GM12878 (cell line): ENCODE data around the gene MBD6. TPM values are rescaled to one million over a fixed set of nuclear protein-coding genes. Genes with fewer than 3 reads are reported as not detected.

Source experiments
- ATAC-seq: fragments of 200-7000 bp; cut with Tn5 transposase; 3 replicates; pipeline ENCODE4 v1.9.1; 2020; ENCODE audit warnings: mild to moderate bottlenecking, moderate library complexity
- BruUV-seq: library from RNA; stranded (reverse); fragments of 400-500 nt; replicated peaks from 2 replicates; lab custom pipeline; 2021; lab: Mats Ljungman, UMichigan
- CTCF ChIA-PET: fragments of 300-600 bp; sonication (Branson Sonifier 250); formaldehyde crosslinking; extraction: SDS; loops from one replicate; lab custom pipeline; 2021; ENCODE audit warnings: inconsistent platforms; lab: Yijun Ruan, JAX
- POLR2A ChIA-PET: fragments of 350-600 bp; formaldehyde crosslinking; extraction: SDS; loops from one replicate; lab custom pipeline; 2021; ENCODE audit warnings: inconsistent platforms; lab: Charles Lee
- RAD21 ChIA-PET: fragments of 300-600 bp; sonication (Branson Sonifier 250); formaldehyde crosslinking; loops from one replicate; lab custom pipeline; 2023; ENCODE audit warnings: antibody characterized with exemption; ENCODE audit not compliant: unreplicated experiment; lab: Charles Lee
- SMC1A ChIA-PET: fragments of 300-600 bp; sonication (Branson Sonifier 250); formaldehyde crosslinking; loops from one replicate; lab custom pipeline; 2023; ENCODE audit not compliant: unreplicated experiment, uncharacterized antibody; lab: Charles Lee
- DNase-seq: peaks from one replicate; pipeline ENCODE4 v3.0.0-alpha.2; 2011; ENCODE audit warnings: low read depth, low spot score
- FAIRE-seq: peaks from 3 replicates; lab custom pipeline; 2011; peaks lifted over from hg19 to GRCh38; lab: Jason Lieb, UNC
- H2AFZ ChIP-seq: 2 replicates; pipeline ENCODE4 v1.6.0; 2011; ENCODE audit warnings: low read depth, low read length, control low read depth; ENCODE audit not compliant: control insufficient read depth
- H3K27ac ChIP-seq: 2 replicates; pipeline ENCODE4 v1.5.1; 2011; ENCODE audit warnings: control low read depth; ENCODE audit not compliant: control insufficient read depth, insufficient read depth
- H3K27me3 ChIP-seq, 2 experiments: replicated peaks in 1 of 2; 2 replicates each; pipeline versions ENCODE4 v1.6.0 to v1.6.1; 2011; ENCODE audit warnings: low read length in 1 of 2; ENCODE audit not compliant: control insufficient read depth in 2 of 2, insufficient read depth in 2 of 2
- H3K36me3 ChIP-seq, 2 experiments: 2 replicates each; pipeline ENCODE4 v1.5.1; 2011; ENCODE audit warnings: low read length in 1 of 2; ENCODE audit not compliant: control insufficient read depth in 2 of 2, insufficient read depth in 2 of 2
- H3K4me1 ChIP-seq: 2 replicates; pipeline ENCODE4 v1.6.1; 2011; ENCODE audit warnings: mild to moderate bottlenecking, low read length, moderate library complexity, mixed read lengths; ENCODE audit not compliant: control insufficient read depth, insufficient read depth
- H3K4me2 ChIP-seq: 2 replicates; pipeline ENCODE4 v1.6.0; 2011; ENCODE audit warnings: control low read depth; ENCODE audit not compliant: control insufficient read depth, insufficient read depth
- H3K4me3 ChIP-seq: fragments of 200-600 bp; sonication (generic); 2 replicates; pipeline ENCODE4 v1.5.1; 2016
- H3K79me2 ChIP-seq: 2 replicates; pipeline ENCODE4 v1.6.0; 2011; ENCODE audit warnings: low read length; ENCODE audit not compliant: control insufficient read depth, insufficient read depth
- H3K9ac ChIP-seq: 2 replicates; pipeline ENCODE4 v1.8.0; 2011; ENCODE audit warnings: low read length, control low read depth, mixed read lengths; ENCODE audit not compliant: control insufficient read depth, insufficient read depth
- H3K9me3 ChIP-seq: replicated peaks from 3 replicates; pipeline ENCODE4 v1.5.1; 2011; ENCODE audit warnings: mild to moderate bottlenecking, low read length; ENCODE audit not compliant: control insufficient read depth, insufficient read depth
- H4K20me1 ChIP-seq: 2 replicates; pipeline ENCODE4 v1.6.0; 2011; ENCODE audit not compliant: control insufficient read depth, insufficient read depth
- BMI1 ChIP-seq: fragments of 450-650 bp; IDR thresholded peaks from 2 replicates; pipeline ENCODE4 v1.6.1; 2016; ENCODE audit warnings: mild to moderate bottlenecking, moderate library complexity, borderline replicate concordance
- CBFB ChIP-seq: IDR thresholded peaks from 2 replicates; pipeline ENCODE4 v1.6.1; 2016; ENCODE audit warnings: antibody characterized with exemption, low read depth
- CREB1 ChIP-seq: IDR thresholded peaks from 2 replicates; pipeline ENCODE4 v1.6.1; 2012; ENCODE audit warnings: low read depth, mild to moderate bottlenecking, inconsistent platforms
- MLLT1 ChIP-seq: fragments of 450-650 bp; IDR thresholded peaks from 2 replicates; pipeline ENCODE4 v1.6.1; 2016; ENCODE audit warnings: mild to moderate bottlenecking
- NR2C1 ChIP-seq: fragments of 450-650 bp; IDR thresholded peaks from 2 replicates; pipeline ENCODE4 v1.6.1; 2017; ENCODE audit warnings: antibody characterized with exemption, mild to moderate bottlenecking, moderate library complexity
- RBBP5 ChIP-seq: fragments of 200-600 bp; sonication (generic); conservative IDR thresholded peaks from 2 replicates; pipeline ENCODE4 v1.6.1; 2016
- RCOR1 ChIP-seq: conservative IDR thresholded peaks from 2 replicates; pipeline ENCODE4 v1.6.1; 2012; ENCODE audit warnings: low read depth, low read length, improper control_type of control experiment
- REST ChIP-seq: IDR thresholded peaks from 2 replicates; pipeline ENCODE4 v1.6.1; 2012; ENCODE audit warnings: mild to moderate bottlenecking, low read depth, low read length
- TARDBP ChIP-seq: IDR thresholded peaks from 2 replicates; pipeline ENCODE4 v1.6.1; 2016; ENCODE audit warnings: borderline replicate concordance
- USF1 ChIP-seq: IDR thresholded peaks from 2 replicates; pipeline ENCODE4 v1.6.1; 2011; ENCODE audit warnings: borderline replicate concordance, low read depth, mild to moderate bottlenecking, moderate library complexity, mixed read lengths, low read length; ENCODE audit not compliant: insufficient read depth; ENCODE audit errors: extremely low read length
- WGBS: methylation state at CpG from one replicate; pipeline ENCODE4 v1.1.6; 2016; ENCODE audit warnings: low lambda C conversion rate; ENCODE audit not compliant: insufficient replicate concordance, insufficient coverage; ENCODE audit errors: missing lambda C conversion rate; 5-methylcytosine and 5-hydroxymethylcytosine counted together
- in situ Hi-C: fragments of 300-500 bp; cut with MboI; formaldehyde crosslinking; loops from 9 replicates; pipeline ENCODE4 v1.14.3; 2018; ENCODE audit warnings: mixed read lengths
- intact Hi-C: fragments of 100-400 bp; cut with micrococcal nuclease; formaldehyde crosslinking; loops from one replicate; pipeline ENCODE4 v1.14.2; 2022; ENCODE audit not compliant: unreplicated experiment
- polyA plus RNA-seq, 11 experiments: library from polyadenylated mRNA; depleted of rRNA in 4 of 11; unstranded in 6 of 11; stranded (reverse) in 5 of 11; fragments of >200 nt; fragmentation: Nextera tagmentation in 4 of 11; fragmentation: Illumina TruSeq in 1 of 11; extraction: Ambion mirVana in 4 of 11; extraction: Trizol in 1 of 11; gene quantifications; 1 replicate in 1 of 11; 2 replicates in 10 of 11; pipeline versions ENCODE4 v1.2.1 to v1.2.3, GENCODE V29; 2011 to 2016; ENCODE audit warnings: inconsistent platforms in 2 of 11, missing spikeins in 2 of 11, low read depth in 1 of 11
- total RNA-seq, 4 experiments: library from RNA; depleted of rRNA in 3 of 4; stranded (reverse); fragments of >200 nt in 3 of 4; fragmentation: Illumina TruSeq in 1 of 4; extraction: Trizol in 1 of 4; gene quantifications; 2 replicates each; pipeline versions ENCODE4 v1.2.1 to v1.2.3, GENCODE V29; 2013 to 2021

Gene MBD6
- total and polyA plus RNA-seq, 10 of the 15 experiments (the other 5 are each of a cell fraction or from before 2014, with no cell fraction given), result 1.5 to 52.7 (median 6.8) TPM

GRCh38 chr12:57524814-57525614 is 2.4 kb downstream of the MBD6 start:
- WGBS, result 77% methylated on average over 11 of the region's 11 CpGs
- H3K36me3 ChIP-seq, result peaks cover 15 to 18% of the 10 kb centered on the region in 2 experiments
- TF ChIP-seq MLLT1, result no peak
- no peak for TF ChIP-seq CBFB
- no peak for TF ChIP-seq USF1
- TF ChIP-seq CREB1, result no peak
- no peak for TF ChIP-seq RCOR1
- TF ChIP-seq TARDBP, result no peak
- TF ChIP-seq BMI1, result 0 out of 2 replicates have a peak, but pooled peaks have one; percentile 45
- TF ChIP-seq REST, result no peak
- TF ChIP-seq RBBP5, result no peak
- 0 out of 2 replicates have a peak, but pooled peaks have one; percentile 31 for TF ChIP-seq NR2C1
- TF ChIP-seq, all 136 proteins: peak for 2
- Histone ChIP-seq H3K9me3 (no peaks in the 10 kb centered on the region), H3K4me3 (0 out of 2 replicates have a peak overlapping the region, but pooled peaks have one; percentile 99), H4K20me1 (no peaks in the 10 kb centered on the region), H3K9ac (no peak overlapping the region), H3K79me2 (peaks cover 26% of the 10 kb centered on the region), H3K27me3 (no peaks in the 10 kb centered on the region), H2AFZ (no peak overlapping the region), H3K27ac (no peak overlapping the region), H3K4me1 (peaks cover 29% of the 10 kb centered on the region), H3K4me2 (peak overlapping the region; percentile 96)
- no peak for DNase-seq
- ChIA-PET CTCF (interaction anchor here (0.6 to 2.6 kb wide), 9 partner anchors 9 to 407 kb away, joined by 3 to 16 read pairs (median 4); partner anchors contain the start of genes B4GALNT1 and GLI1), POLR2A (interaction anchor here (0.6 to 2.2 kb wide), 7 partner anchors 21 to 249 kb away, joined by 3 to 11 read pairs (median 5); partner anchors contain the start of genes DCTN2 and MARS1), SMC1A (interaction anchor here (0.6 to 1.9 kb wide), 5 partner anchors 8 to 70 kb away, joined by 3 to 9 read pairs (median 3); partner anchors contain the start of gene INHBE), RAD21 (interaction anchor here (1.2 to 2.1 kb wide), 6 partner anchors 22 to 66 kb away, joined by 3 to 11 read pairs (median 4); partner anchors contain the start of genes DCTN2 and GLI1)
- in situ Hi-C loops (no loop called here), intact Hi-C loops (loop anchor here (5.0 kb wide), 2 partner anchors 48 to 63 kb away; partner anchors contain the start of gene ARHGAP9)
- no peak for ATAC-seq
- FAIRE-seq, result no peak
- BruUV-seq, result no TSS peak
